NT2/D1 (cell line): ENCODE results near the gene TBCD.

Experiments used
- DNase-seq: peaks from one replicate; pipeline ENCODE4 v3.0.0-alpha.2; 2011; ENCODE audit warnings: low read depth, low spot score
- H3K27me3 ChIP-seq: 2 replicates; pipeline ENCODE4 v1.6.0; 2011; ENCODE audit warnings: mild to moderate bottlenecking; ENCODE audit not compliant: insufficient read length, insufficient read depth
- H3K36me3 ChIP-seq: 2 replicates; pipeline ENCODE4 v1.6.1; 2011; ENCODE audit warnings: mild to moderate bottlenecking, low read length, mixed read lengths; ENCODE audit not compliant: insufficient read depth, insufficient read length
- H3K4me1 ChIP-seq: 2 replicates; pipeline ENCODE4 v1.5.1; 2011; ENCODE audit not compliant: insufficient read depth, insufficient read length
- H3K4me3 ChIP-seq: 2 replicates; pipeline ENCODE4 v1.5.1; 2011; ENCODE audit warnings: low read depth; ENCODE audit not compliant: insufficient read length
- H3K9ac ChIP-seq: 2 replicates; pipeline ENCODE4 v1.6.0; 2011; ENCODE audit warnings: low read depth; ENCODE audit not compliant: insufficient read length
- H3K9me3 ChIP-seq: 2 replicates; pipeline ENCODE4 v1.5.1; 2011; ENCODE audit warnings: mild to moderate bottlenecking, low read length; ENCODE audit not compliant: insufficient read depth
- SUZ12 ChIP-seq: IDR thresholded peaks from 2 replicates; pipeline ENCODE4 v1.6.1; 2011; ENCODE audit not compliant: insufficient read length, insufficient read depth; ENCODE audit errors: extremely low read depth
- YY1 ChIP-seq: IDR thresholded peaks from 2 replicates; pipeline ENCODE4 v1.6.1; 2011; ENCODE audit not compliant: insufficient read length, insufficient read depth
- ZNF274 ChIP-seq: IDR thresholded peaks from 2 replicates; pipeline ENCODE4 v1.6.1; 2011; ENCODE audit warnings: mild to moderate bottlenecking, low read depth, low read length

The TBCD gene

GRCh38 chr17:82805254-82805653 is 53.4 kb downstream of the TBCD start:
- Histone ChIP-seq H3K9me3 (no peaks in the 10 kb centered on the region; the same call in 1 of the 2 replicates), H3K4me3 (no peak overlapping the region), H3K9ac (no peak overlapping the region), H3K27me3 (no peaks in the 10 kb centered on the region), H3K4me1 (peaks cover 6% of the 10 kb centered on the region), H3K36me3 (peaks cover 59% of the 10 kb centered on the region)
- TF ChIP-seq YY1 (no peak), SUZ12 (no peak), ZNF274 (no peak)
- DNase-seq = no peak

GRCh38 chr17:82805823-82806222 is 54.0 kb downstream of the TBCD start:
- H3K36me3 ChIP-seq = peaks cover 59% of the 10 kb centered on the region
- no peak overlapping the region for H3K4me3 ChIP-seq
- H3K9ac ChIP-seq = no peak overlapping the region
- no peak for DNase-seq
- no peaks in the 10 kb centered on the region for H3K27me3 ChIP-seq
- peaks cover 6% of the 10 kb centered on the region for H3K4me1 ChIP-seq
- H3K9me3 ChIP-seq = no peaks in the 10 kb centered on the region
- TF ChIP-seq YY1 (no peak), SUZ12 (no peak), ZNF274 (no peak)

GRCh38 chr17:82806645-82807044 is 54.8 kb downstream of the TBCD start:
- no peak for DNase-seq
- no peaks in the 10 kb centered on the region for H3K9me3 ChIP-seq
- H3K4me3 ChIP-seq = no peak overlapping the region
- no peaks in the 10 kb centered on the region for H3K27me3 ChIP-seq
- TF ChIP-seq ZNF274 = no peak
- peaks cover 6% of the 10 kb centered on the region for H3K4me1 ChIP-seq
- no peak overlapping the region for H3K9ac ChIP-seq
- H3K36me3 ChIP-seq = peaks cover 60% of the 10 kb centered on the region

GRCh38 chr17:82807101-82807500 is 55.2 kb downstream of the TBCD start:
- no peaks in the 10 kb centered on the region for H3K9me3 ChIP-seq
- H3K4me1 ChIP-seq = peaks cover 6% of the 10 kb centered on the region
- no peak for DNase-seq
- TF ChIP-seq YY1 (no peak), ZNF274 (no peak), SUZ12 (no peak)
- H3K27me3 ChIP-seq = no peaks in the 10 kb centered on the region
- no peak overlapping the region for H3K9ac ChIP-seq
- no peak overlapping the region for H3K4me3 ChIP-seq
- H3K36me3 ChIP-seq = peaks cover 63% of the 10 kb centered on the region

- H3K9me3 ChIP-seq = no peaks in the 10 kb centered on the region
- no peak overlapping the region for H3K4me3 ChIP-seq
- TF ChIP-seq YY1 (no peak), SUZ12 (no peak), ZNF274 (no peak)
- no peak for DNase-seq
- peaks cover 66% of the 10 kb centered on the region for H3K36me3 ChIP-seq
- H3K4me1 ChIP-seq = peaks cover 6% of the 10 kb centered on the region
- H3K27me3 ChIP-seq = no peaks in the 10 kb centered on the region
- H3K9ac ChIP-seq = no peak overlapping the region
These were observed 55.7 kb downstream of the TBCD start for GRCh38 chr17:82807562-82807961.

- peaks cover 6% of the 10 kb centered on the region for H3K4me1 ChIP-seq
- TF ChIP-seq SUZ12 = no peak
- no peak for TF ChIP-seq YY1
- TF ChIP-seq ZNF274 = no peak
These were observed 56.1 kb downstream of the TBCD start for GRCh38 chr17:82808006-82808405.

GRCh38 chr17:82808921-82809905 is 57.3 kb downstream of the TBCD start:
- TF ChIP-seq YY1 = no peak
- no peak for TF ChIP-seq SUZ12
- no peak for TF ChIP-seq ZNF274
- peaks cover 2% of the 10 kb centered on the region for H3K4me1 ChIP-seq
- no peaks in the 10 kb centered on the region for H3K27me3 ChIP-seq
- no peak overlapping the region for H3K4me3 ChIP-seq
- H3K9me3 ChIP-seq = no peaks in the 10 kb centered on the region
- peaks cover 76% of the 10 kb centered on the region for H3K36me3 ChIP-seq
- no peak for DNase-seq
- H3K9ac ChIP-seq = no peak overlapping the region

More at GRCh38 chr17:82808006-82808405, 56.1 kb downstream of the TBCD start:
- Histone ChIP-seq H3K36me3 (peaks cover 67% of the 10 kb centered on the region), H3K9me3 (no peaks in the 10 kb centered on the region), H3K9ac (no peak overlapping the region), H3K27me3 (no peaks in the 10 kb centered on the region), H3K4me3 (no peak overlapping the region)
- DNase-seq = no peak
